Panc1 (cell line): ENCODE results near the gene NFE2L3. TPM values are rescaled to one million over a fixed set of nuclear protein-coding genes. Genes with fewer than 3 reads are reported as not detected.

Experiments
- ATAC-seq: fragments of 200-7000 bp; cut with Tn5 transposase; 2 replicates; pipeline ENCODE4 v1.9.1; 2020; ENCODE audit warnings: mild to moderate bottlenecking, moderate library complexity
- BruUV-seq: library from RNA; stranded (reverse); fragments of 400-500 nt; replicated peaks from 2 replicates; lab custom pipeline; 2021; lab: Mats Ljungman, UMichigan
- CTCF ChIA-PET: fragments of 300-600 bp; sonication (Branson Sonifier 250); formaldehyde crosslinking; loops from one replicate; lab custom pipeline; 2022; ENCODE audit warnings: antibody characterized with exemption; lab: Charles Lee
- POLR2A ChIA-PET: fragments of 300-600 bp; sonication (Branson Sonifier 250); formaldehyde crosslinking; loops from one replicate; lab custom pipeline; 2022; ENCODE audit warnings: antibody characterized with exemption; lab: Charles Lee
- DNase-seq: peaks from one replicate; pipeline ENCODE4 v3.0.0-alpha.2; 2010; ENCODE audit warnings: low read depth, low spot score
- H3K27ac ChIP-seq: 2 replicates; pipeline ENCODE4 v1.5.1; 2011; ENCODE audit warnings: mild to moderate bottlenecking, low read length, inconsistent platforms
- H3K27me3 ChIP-seq: fragments of 200-500 bp; sonication (Bioruptor generic); 2 replicates; pipeline ENCODE4 v1.6.0; 2014; ENCODE audit warnings: low read length, inconsistent platforms; ENCODE audit not compliant: control insufficient read depth, insufficient read depth
- H3K36me3 ChIP-seq: fragments of 200-500 bp; sonication (Bioruptor generic); 2 replicates; pipeline ENCODE4 v1.5.1; 2014; ENCODE audit warnings: inconsistent platforms, mild to moderate bottlenecking, low read length, moderate library complexity; ENCODE audit not compliant: control insufficient read depth, insufficient read depth
- H3K4me1 ChIP-seq: 2 replicates; pipeline ENCODE4 v1.5.1; 2011; ENCODE audit warnings: inconsistent platforms, mild to moderate bottlenecking, low read length, moderate library complexity; ENCODE audit not compliant: control insufficient read depth, insufficient read depth
- H3K4me3 ChIP-seq, 2 experiments: 2 replicates each; pipeline ENCODE4 v1.5.1; 2011 to 2012; ENCODE audit warnings: low read depth in 2 of 2, low read length in 2 of 2, mild to moderate bottlenecking in 2 of 2, inconsistent platforms in 1 of 2, moderate library complexity in 1 of 2
- H3K9me3 ChIP-seq: fragments of 200-500 bp; sonication (Bioruptor generic); 2 replicates; pipeline ENCODE4 v1.5.1; 2014; ENCODE audit warnings: low read depth, mild to moderate bottlenecking, inconsistent platforms, low read length, moderate library complexity; ENCODE audit not compliant: control insufficient read depth, insufficient read depth
- CTCF ChIP-seq: fragments of 450-650 bp; IDR thresholded peaks from 2 replicates; pipeline ENCODE4 v1.5.1; 2017; ENCODE audit warnings: mild to moderate bottlenecking
- POLR2AphosphoS5 ChIP-seq: IDR thresholded peaks from 2 replicates; pipeline ENCODE4 v1.6.1; 2012; ENCODE audit warnings: mild to moderate bottlenecking, low read depth, low read length, moderate library complexity
- REST ChIP-seq, 2 experiments: IDR thresholded peaks; 2 replicates each; pipeline ENCODE4 v1.6.1; 2011 to 2012; ENCODE audit warnings: low read depth in 2 of 2, control low read depth in 1 of 2, low read length in 1 of 2, mild to moderate bottlenecking in 1 of 2, moderate library complexity in 1 of 2; ENCODE audit not compliant: insufficient read depth in 1 of 2
- SIN3A ChIP-seq: IDR thresholded peaks from 2 replicates; pipeline ENCODE4 v1.6.1; 2012; ENCODE audit warnings: low read depth, mild to moderate bottlenecking, low read length, moderate library complexity, borderline replicate concordance; ENCODE audit not compliant: insufficient read depth
- TCF7L2 ChIP-seq: IDR thresholded peaks from 2 replicates; pipeline ENCODE4 v1.6.1; 2011; ENCODE audit warnings: mild to moderate bottlenecking, low read depth, low read length, inconsistent platforms
- in situ Hi-C: cut with HindIII; loops from 2 replicates; pipeline ENCODE4 v1.10.0; 2016; ENCODE audit warnings: low sequenced_read_pairs, low pct_unique_long_range_greater_than_20kb
- intact Hi-C: fragments of 100-400 bp; cut with micrococcal nuclease; formaldehyde crosslinking; loops from one replicate; pipeline ENCODE4 v1.10.0; 2022; ENCODE audit not compliant: unreplicated experiment
- total RNA-seq: library from RNA; stranded (reverse); gene quantifications from one replicate; pipeline ENCODE4 v1.2.1, GENCODE V29; 2021; ENCODE audit not compliant: unreplicated experiment

Gene NFE2L3
- total RNA-seq, 1 experiment from 2014 or later = 78.5 TPM

- POLR2A ChIA-PET = no interaction called here
- ATAC-seq = peak; percentile 62
These were observed 2.1 kb downstream of the NFE2L3 start for GRCh38 chr7:26153823-26154783.

GRCh38 chr7:26155531-26156375 is 3.8 kb downstream of the NFE2L3 start:
- Histone ChIP-seq H3K27me3 (no peaks in the 10 kb centered on the region), H3K36me3 (no peaks in the 10 kb centered on the region), H3K4me3 (peak overlapping the region; percentile 32 to 88), H3K4me1 (peaks cover 54% of the 10 kb centered on the region), H3K27ac (peak overlapping the region; percentile 95), H3K9me3 (no peaks in the 10 kb centered on the region)
- CTCF ChIA-PET = interaction anchor here (1.5 kb wide), 1 partner anchor 65 kb away, joined by 4 read pairs; no protein-coding TSS in a partner anchor
- POLR2A ChIA-PET = interaction anchor here (0.6 to 1.4 kb wide), 4 partner anchors 36 to 631 kb away, joined by 3 to 4 read pairs (median 4); no protein-coding TSS in a partner anchor
- BruUV-seq = no TSS peak
- intact Hi-C loops = loop anchor here (10.0 kb wide), 1 partner anchor 261 kb away; no protein-coding TSS in a partner anchor
- DNase-seq = no peak
- in situ Hi-C loops = no loop called here
- ATAC-seq = peak; percentile 40
- TF ChIP-seq SIN3A (0 out of 2 replicates have a peak, but pooled peaks have one; percentile 50), REST (IDR thresholded peaks at IDR 0.05; ENCODE audit: insufficient read depth in 1 of 2, low read depth in 2 of 2, low read length in 1 of 2) (no peak), POLR2AphosphoS5 (peak; percentile 15), CTCF (no peak; the same call in 1 of the 2 replicates), TCF7L2 (0 out of 2 replicates have a peak, but pooled peaks have one; percentile 8)

More at GRCh38 chr7:26153823-26154783, 2.1 kb downstream of the NFE2L3 start:
- H3K4me1 ChIP-seq = peaks cover 38% of the 10 kb centered on the region
- peak overlapping the region; percentile 95 for H3K27ac ChIP-seq
- peak overlapping the region; percentile 53 to 88 for H3K4me3 ChIP-seq
- in situ Hi-C loops (no loop called here), intact Hi-C loops (loop anchor here (5.0 to 10.0 kb wide), 2 partner anchors 62 to 259 kb away; no protein-coding TSS in a partner anchor)
- no peaks in the 10 kb centered on the region for H3K27me3 ChIP-seq
- BruUV-seq = no TSS peak
- H3K9me3 ChIP-seq = no peaks in the 10 kb centered on the region
- H3K36me3 ChIP-seq = no peaks in the 10 kb centered on the region
- CTCF ChIA-PET = interaction anchor here (1.0 kb wide), 1 partner anchor 75 kb away, joined by 3 read pairs; no protein-coding TSS in a partner anchor
- DNase-seq = no peak
- TF ChIP-seq POLR2AphosphoS5 (peak; percentile 63; the same call in 1 of the 2 replicates), REST (IDR thresholded peaks at IDR 0.05; ENCODE audit: insufficient read depth in 1 of 2, low read depth in 2 of 2, low read length in 1 of 2) (no peak)
